ENCODE data around the gene HS3ST2. TPM values are rescaled to one million over a fixed set of nuclear protein-coding genes. Genes with fewer than 3 reads are reported as not detected.
A peak's percentile ranks its signal among the peaks of the same experiment; 100 is the strongest.

HS3ST2 gene
- total RNA-seq, 4 donors from 2014 or later: 0.87 to 3.0 (median 2.3) TPM

DNA sequence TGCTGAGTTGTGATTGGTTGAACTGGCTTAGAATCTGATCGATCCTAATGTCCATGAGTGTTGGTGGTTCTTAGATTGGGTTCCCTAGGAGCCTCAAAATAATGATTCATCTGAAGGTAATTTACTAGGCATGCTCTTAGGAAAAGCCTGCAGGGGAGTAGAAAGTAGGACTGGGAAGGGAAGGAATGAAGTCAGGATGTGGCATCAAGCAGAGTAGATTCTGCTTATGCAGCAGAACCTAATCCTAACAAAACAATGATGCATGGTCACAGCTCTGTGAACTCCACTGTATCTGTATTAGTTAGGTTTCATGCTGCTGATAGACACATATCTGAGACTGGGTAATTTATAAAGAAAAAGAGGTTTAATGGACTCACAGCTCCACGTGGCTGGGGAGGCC, 132.5 kb downstream of the HS3ST2 start:
- WGBS, 2 donors: 64 to 66% methylated on average over 2 of the region's 2 CpGs

DNA sequence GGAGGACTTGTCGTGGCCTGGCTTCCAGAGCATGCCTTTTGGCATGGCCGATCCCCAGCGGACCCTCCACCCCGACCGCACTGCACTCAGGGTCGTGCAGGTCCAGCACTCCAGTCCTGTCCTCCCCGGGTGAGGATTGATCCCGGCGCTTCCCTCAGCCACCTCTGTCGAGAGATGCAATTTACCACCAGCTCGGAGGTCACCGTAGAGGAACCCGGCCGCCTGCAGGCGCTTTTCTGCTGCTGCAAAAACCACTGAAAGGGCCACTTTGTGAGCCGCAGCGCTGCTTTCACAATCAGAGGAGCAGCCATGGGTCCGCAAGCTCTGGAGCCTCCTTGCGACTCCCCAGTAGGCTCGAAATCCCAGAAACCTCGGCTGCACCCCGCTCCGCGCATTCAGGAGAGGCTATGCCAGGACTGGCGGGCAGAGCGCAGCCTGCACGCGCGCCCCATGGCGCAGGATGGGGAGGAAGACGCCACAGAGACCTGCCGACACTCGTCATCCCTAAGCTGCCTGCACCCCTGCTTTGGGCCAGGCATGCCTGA, 134.2 kb downstream of the HS3ST2 start:
- H3K27ac ChIP-seq: no peak overlapping the region
- H3K36me3 ChIP-seq: no peaks in the 10 kb centered on the region
- H3K27me3 ChIP-seq: peaks cover 0 to 11% of the 10 kb centered on the region in 2 donors
- H3K4me3 ChIP-seq: peak overlapping the region in 2 of 4 donors; percentile 5 to 18
- no peak for DNase-seq (ENCODE audit: low spot score in 2 of 2)
- TF ChIP-seq, protein P1, sequence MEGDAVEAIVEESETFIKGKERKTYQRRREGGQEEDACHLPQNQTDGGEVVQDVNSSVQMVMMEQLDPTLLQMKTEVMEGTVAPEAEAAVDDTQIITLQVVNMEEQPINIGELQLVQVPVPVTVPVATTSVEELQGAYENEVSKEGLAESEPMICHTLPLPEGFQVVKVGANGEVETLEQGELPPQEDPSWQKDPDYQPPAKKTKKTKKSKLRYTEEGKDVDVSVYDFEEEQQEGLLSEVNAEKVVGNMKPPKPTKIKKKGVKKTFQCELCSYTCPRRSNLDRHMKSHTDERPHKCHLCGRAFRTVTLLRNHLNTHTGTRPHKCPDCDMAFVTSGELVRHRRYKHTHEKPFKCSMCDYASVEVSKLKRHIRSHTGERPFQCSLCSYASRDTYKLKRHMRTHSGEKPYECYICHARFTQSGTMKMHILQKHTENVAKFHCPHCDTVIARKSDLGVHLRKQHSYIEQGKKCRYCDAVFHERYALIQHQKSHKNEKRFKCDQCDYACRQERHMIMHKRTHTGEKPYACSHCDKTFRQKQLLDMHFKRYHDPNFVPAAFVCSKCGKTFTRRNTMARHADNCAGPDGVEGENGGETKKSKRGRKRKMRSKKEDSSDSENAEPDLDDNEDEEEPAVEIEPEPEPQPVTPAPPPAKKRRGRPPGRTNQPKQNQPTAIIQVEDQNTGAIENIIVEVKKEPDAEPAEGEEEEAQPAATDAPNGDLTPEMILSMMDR (IDR thresholded peaks at IDR 0.05): no peak
- TF ChIP-seq EP300 (IDR thresholded peaks at IDR 0.05) (no peak), POLR2A (IDR thresholded peaks at IDR 0.05) (no peak)
- H3K4me1 ChIP-seq: peaks cover 0 to 11% (median 4%) of the 10 kb centered on the region in 4 donors
- H3K9me3 ChIP-seq: no peaks in the 10 kb centered on the region
- 10 to 20% methylated on average over 26 to 31 of the region's 33 CpGs for WGBS, 2 donors

More for the DNA sequence above, 132.5 kb downstream of the HS3ST2 start:
- no peak for TF ChIP-seq POLR2A (IDR thresholded peaks at IDR 0.05)
- TF ChIP-seq EP300 (IDR thresholded peaks at IDR 0.05): no peak
- TF ChIP-seq, protein P1 (IDR thresholded peaks at IDR 0.05): no peak
- no peak for DNase-seq (ENCODE audit: low spot score in 2 of 2)
- Histone ChIP-seq H3K36me3 (no peaks in the 10 kb centered on the region), H3K4me1 (peaks cover 0 to 11% (median 4%) of the 10 kb centered on the region in 4 donors), H3K27me3 (peaks cover 0 to 14% of the 10 kb centered on the region in 2 donors), H3K9me3 (no peaks in the 10 kb centered on the region), H3K27ac (no peak overlapping the region), H3K4me3 (no peak overlapping the region)

DNA sequence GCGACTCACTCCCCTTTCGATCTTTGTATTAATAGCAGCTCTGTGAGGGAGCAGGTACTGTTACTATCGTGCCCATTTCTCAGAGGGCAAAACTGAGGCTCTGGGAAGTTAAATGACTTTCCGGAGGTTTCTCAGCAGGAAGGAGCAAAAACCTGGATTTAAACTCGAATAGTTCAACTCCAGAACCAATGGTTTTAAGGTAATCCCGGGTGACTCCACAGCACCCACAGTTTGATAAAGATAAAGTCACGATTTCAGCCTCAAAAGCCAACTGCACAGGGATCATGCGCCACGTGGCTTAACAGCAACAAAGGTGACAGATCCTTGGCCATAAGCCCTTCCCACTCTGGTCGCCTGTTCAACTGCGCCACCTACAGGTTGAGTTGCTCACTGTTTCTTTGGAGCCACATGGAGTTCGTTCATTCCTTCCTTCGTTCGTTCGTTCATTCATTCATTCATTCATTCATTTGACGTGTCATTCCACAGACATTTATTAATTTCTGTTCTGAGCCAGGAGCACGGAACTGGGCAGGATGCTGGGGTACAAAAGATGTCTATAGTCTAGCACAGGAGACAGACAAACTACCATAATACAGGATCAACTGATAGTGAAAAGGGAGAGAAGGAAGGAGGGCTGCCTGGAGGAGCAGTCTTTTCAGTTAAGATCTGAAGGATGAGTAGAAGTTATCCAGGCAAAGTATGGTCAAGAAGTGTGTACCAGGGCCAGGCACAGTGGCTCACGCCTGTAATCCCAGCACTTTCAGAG, 134.8 kb downstream of the HS3ST2 start:
- 20% methylated on average over 18 of the region's 18 CpGs for WGBS, 2 donors
- DNase-seq (ENCODE audit: low spot score in 2 of 2): peak; percentile 54 to 78
- peak overlapping the region in 1 of 4 donors; percentile 18 for H3K4me3 ChIP-seq

DNA sequence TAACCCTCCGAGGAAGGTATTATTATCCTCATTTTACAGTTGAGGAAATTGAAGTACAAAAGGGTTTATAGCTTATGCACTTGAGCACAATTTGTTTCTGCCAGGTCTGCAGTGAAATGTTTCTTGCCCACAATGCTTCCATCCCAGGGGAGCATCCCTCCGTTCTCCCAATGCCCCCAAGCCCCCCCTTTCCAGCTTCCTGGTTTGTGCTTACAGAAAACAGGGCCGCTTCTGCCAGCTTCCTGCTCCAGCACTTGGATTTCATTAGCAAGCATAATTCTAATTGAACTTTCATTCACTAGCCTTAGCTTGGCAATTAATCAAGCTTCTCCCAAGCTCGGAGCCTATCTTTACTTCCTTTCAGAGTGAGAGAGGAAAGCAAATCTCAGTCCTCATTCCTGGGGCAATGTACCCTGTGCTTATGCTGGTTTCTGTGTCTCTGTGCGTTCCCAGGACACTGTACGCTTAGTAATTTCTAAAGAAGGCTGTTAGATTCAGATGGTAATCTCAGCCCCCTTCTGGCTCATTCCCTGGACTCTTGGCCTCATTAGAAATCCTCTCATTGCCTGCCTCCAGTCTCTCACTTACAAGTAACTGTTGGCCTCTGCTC, 141.6 kb downstream of the HS3ST2 start:
- Histone ChIP-seq H3K4me1 (no peaks in the 10 kb centered on the region), H3K4me3 (no peak overlapping the region), H3K27ac (no peak overlapping the region), H3K27me3 (no peaks in the 10 kb centered on the region), H3K36me3 (no peaks in the 10 kb centered on the region), H3K9me3 (no peaks in the 10 kb centered on the region)
- TF ChIP-seq, protein P1 (IDR thresholded peaks at IDR 0.05): no peak
- no peak for TF ChIP-seq POLR2A (IDR thresholded peaks at IDR 0.05)
- no peak for TF ChIP-seq EP300 (IDR thresholded peaks at IDR 0.05)
- no peak for DNase-seq (ENCODE audit: low spot score in 2 of 2)
- WGBS, 2 donors: 38 to 42% methylated on average over 6 of the region's 6 CpGs

More for the DNA sequence above, 134.8 kb downstream of the HS3ST2 start:
- TF ChIP-seq POLR2A (IDR thresholded peaks at IDR 0.05): no peak
- TF ChIP-seq, protein P1 (IDR thresholded peaks at IDR 0.05): peak; percentile 33 to 58 (median 45)
- no peaks in the 10 kb centered on the region for H3K9me3 ChIP-seq
- peaks cover 0 to 11% (median 4%) of the 10 kb centered on the region in 4 donors for H3K4me1 ChIP-seq
- no peaks in the 10 kb centered on the region for H3K36me3 ChIP-seq
- H3K27me3 ChIP-seq: peaks cover 0 to 11% of the 10 kb centered on the region in 2 donors
- no peak overlapping the region for H3K27ac ChIP-seq

DNA sequence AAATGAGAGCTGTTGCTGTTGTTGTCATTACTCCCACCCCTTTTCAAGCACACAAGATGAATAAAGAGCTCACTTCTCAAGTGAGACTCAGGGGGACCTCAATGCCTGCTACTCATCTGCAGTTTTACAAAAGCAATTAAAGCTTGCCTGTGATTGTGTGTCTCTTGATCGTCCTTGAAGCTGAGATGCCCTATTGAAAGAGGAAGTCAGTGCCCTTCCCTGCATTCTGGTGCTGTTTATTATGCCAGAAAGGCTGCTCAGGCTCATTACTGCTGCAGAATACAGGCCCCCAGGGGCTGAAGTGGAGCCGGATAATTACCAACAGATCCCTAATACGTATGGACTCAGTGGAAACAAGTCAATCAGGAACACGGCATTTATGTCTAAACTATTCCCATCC, 147.2 kb downstream of the HS3ST2 start:
- H3K4me1 ChIP-seq: no peaks in the 10 kb centered on the region
- H3K27me3 ChIP-seq: no peaks in the 10 kb centered on the region
- no peak overlapping the region for H3K4me3 ChIP-seq
- H3K36me3 ChIP-seq: no peaks in the 10 kb centered on the region
- H3K27ac ChIP-seq: no peak overlapping the region
- no peak for DNase-seq (ENCODE audit: low spot score in 2 of 2)
- 25% methylated on average over 4 of the region's 4 CpGs for WGBS, 2 donors
- TF ChIP-seq EP300 (IDR thresholded peaks at IDR 0.05) (no peak), POLR2A (IDR thresholded peaks at IDR 0.05) (no peak)
- TF ChIP-seq, protein P1 (IDR thresholded peaks at IDR 0.05): no peak
- H3K9me3 ChIP-seq: peaks cover 0 to 3% (median 0%) of the 10 kb centered on the region in 4 donors

Measured in tibial nerve (tissue), 4 donors.